HepG2 (cell line): ENCODE data around the gene CCSER1.

Source experiments
- CTCF ChIP-seq: sonication (generic); formaldehyde crosslinking; IDR thresholded peaks from 2 replicates; pipeline ENCODE4 v1.5.0; 2020; ENCODE audit warnings: mild to moderate bottlenecking, missing genetic modification reagents, moderate library complexity
- DZIP1 ChIP-seq: sonication (generic); formaldehyde crosslinking; IDR thresholded peaks from 2 replicates; pipeline ENCODE4 v1.5.0; 2020; ENCODE audit warnings: mild to moderate bottlenecking, missing genetic modification reagents
- EZH2 ChIP-seq: conservative IDR thresholded peaks from 2 replicates; pipeline ENCODE4 v1.6.1; 2012; ENCODE audit warnings: mild to moderate bottlenecking, low read depth, low read length, moderate library complexity
- WIZ ChIP-seq: sonication (generic); formaldehyde crosslinking; IDR thresholded peaks from 2 replicates; pipeline ENCODE4 v1.5.1; 2020; ENCODE audit warnings: mild to moderate bottlenecking, missing genetic modification reagents
- ZEB1 ChIP-seq: IDR thresholded peaks from 2 replicates; pipeline ENCODE4 v1.6.1; 2012; ENCODE audit warnings: mild to moderate bottlenecking, low read depth, inconsistent platforms; ENCODE audit not compliant: insufficient replicate concordance
- ZNF564 ChIP-seq: sonication (generic); formaldehyde crosslinking; IDR thresholded peaks from 2 replicates; pipeline ENCODE4 v1.8.1; 2023; ENCODE audit warnings: mild to moderate bottlenecking, missing genetic modification reagents
- ZNF639 ChIP-seq: conservative IDR thresholded peaks from 2 replicates; pipeline ENCODE4 v1.6.1; 2018; ENCODE audit warnings: missing genetic modification reagents
- ZNF777 ChIP-seq: sonication (generic); formaldehyde crosslinking; IDR thresholded peaks from 2 replicates; pipeline ENCODE4 v1.4.0; 2020; ENCODE audit warnings: missing genetic modification reagents

GRCh38 chr4:91611782-91612181 is 1484.6 kb downstream of the CCSER1 start:
- TF ChIP-seq EZH2 (no peak), DZIP1 (CRISPR knock-in tag) (no peak), CTCF (CRISPR knock-in tag) (no peak), ZNF639 (CRISPR knock-in tag) (no peak), ZEB1 (no peak), ZNF777 (no peak), WIZ (CRISPR knock-in tag) (no peak), ZNF564 (no peak)
